ENCODE measurements around the gene IFT88.
"Not testable (repeated sequence)": the region's sequence is repeated elsewhere in the genome, so short reads cannot be mapped to it uniquely, and the experiment has no call there.

IFT88 gene

GRCh38 chr13:20647758-20648157 lies 80.8 kb downstream of the IFT88 start:
- DNase-seq, result no peak

DNA sequence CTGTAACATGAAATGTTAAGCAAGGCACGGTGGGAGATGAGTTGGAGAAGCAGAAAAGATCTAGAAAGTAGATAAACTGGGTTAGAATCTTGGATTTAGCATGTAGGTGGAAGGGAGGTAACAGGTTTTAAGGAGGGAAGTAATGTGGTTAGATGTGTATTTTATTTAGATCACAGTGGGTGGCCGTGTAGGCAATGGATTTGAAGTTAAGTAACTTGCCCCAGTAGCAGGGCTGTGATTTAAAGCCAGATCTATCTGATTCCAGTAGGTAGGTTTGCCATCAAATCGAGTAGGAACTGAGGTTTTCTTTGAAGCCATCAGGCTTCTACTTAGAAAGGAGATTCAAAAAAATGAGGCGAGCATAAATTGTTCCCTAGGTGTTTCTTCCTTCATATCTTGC lies 86.0 kb downstream of the IFT88 start:
- DNase-seq, result no peak

DNA sequence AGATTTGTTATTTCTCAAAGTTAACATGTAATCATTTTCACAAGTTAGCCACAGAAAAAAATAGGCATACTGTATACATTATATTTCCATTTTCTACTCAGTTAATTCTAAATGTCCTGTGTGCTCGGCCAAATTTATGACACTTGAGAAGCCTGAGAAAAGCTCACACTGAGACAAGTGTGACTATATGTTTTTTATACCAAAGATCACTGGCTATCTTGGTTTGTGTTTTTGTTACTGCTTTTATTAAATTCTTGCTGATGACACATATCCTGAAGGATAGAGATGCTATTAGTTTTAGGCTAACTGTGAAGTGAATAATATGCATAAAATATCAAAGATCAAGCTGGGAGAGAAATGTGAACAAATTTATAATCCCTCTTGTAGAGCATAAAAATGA lies 87.2 kb downstream of the IFT88 start:
- DNase-seq, result no peak

GRCh38 chr13:20658451-20659040 lies 91.6 kb downstream of the IFT88 start:
- DNase-seq, result no peak

- DNase-seq, result no peak
Measured at GRCh38 chr13:20664351-20664750, 97.4 kb downstream of the IFT88 start.

GRCh38 chr13:20666948-20667347 lies 100.0 kb downstream of the IFT88 start:
- no peak for DNase-seq

DNA sequence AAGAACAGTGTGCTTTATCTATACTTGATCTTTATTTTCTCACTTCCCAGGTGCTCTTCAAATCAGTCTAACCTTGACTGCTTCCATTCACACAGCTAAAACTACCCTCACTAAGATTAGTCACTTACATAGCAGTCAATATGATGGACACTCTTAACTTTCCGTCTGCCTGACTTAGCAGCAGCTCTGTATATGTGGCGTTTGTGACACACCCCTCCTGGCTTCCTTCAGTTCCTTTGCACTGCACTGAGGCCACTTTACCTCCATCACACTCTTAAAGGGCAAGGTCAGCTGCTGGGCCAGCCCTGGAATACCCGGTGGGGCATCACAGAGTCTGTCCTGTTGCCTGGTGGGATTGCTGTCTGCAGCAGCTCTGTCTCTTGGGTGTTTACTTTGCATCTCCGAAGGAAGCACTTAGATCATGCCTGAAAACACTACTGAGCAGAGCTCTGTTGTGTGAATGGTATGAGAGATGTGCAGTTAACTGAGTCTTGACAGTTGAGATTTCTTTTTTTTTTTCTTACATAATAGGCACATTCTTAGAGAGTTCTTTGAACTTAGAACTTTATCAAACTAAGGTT lies 101.0 kb downstream of the IFT88 start:
- DNase-seq, result no peak

GRCh38 chr13:20669162-20669561 lies 102.2 kb downstream of the IFT88 start:
- DNase-seq, result no peak

DNA sequence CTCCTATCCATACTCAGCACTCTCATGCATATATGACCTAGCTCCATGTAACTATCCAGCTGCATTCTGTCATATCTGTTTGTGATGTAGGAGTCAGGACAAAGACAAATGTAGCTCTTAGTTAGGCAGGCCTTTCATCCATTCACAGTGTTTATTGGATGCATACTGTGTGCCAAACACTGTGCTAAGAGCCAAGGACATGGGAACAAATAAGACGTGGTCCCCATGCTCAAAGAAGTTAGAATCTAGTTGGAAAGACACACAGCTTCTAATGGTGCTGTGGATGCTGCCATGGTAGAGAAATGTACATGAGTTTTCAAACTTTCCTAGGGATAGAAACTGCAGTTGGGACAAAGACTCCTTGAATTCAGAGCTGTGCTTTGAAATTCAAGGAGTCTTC lies 104.8 kb downstream of the IFT88 start:
- no peak for DNase-seq

DNA sequence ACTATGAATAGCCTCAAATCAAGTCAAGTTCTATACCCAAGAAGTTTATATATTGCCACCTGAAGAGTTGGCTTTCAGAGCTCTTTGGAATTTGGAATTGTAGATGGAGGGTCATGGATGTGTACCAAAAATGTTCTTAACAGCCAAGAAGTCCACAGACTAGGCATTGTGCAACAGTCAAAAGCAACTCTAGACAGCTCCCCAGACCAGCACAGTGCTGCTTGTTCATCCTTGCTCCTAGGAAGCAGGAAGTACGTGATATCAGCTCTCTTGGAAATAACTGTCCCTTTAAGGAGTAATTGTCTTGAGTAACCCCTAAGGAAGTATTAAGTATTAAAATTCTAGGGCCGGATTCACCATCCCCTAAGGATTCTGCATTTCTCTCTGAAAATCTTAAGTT lies 105.8 kb downstream of the IFT88 start:
- DNase-seq, result no peak

GRCh38 chr13:20673715-20674114 lies 106.8 kb downstream of the IFT88 start:
- no peak for DNase-seq

DNA sequence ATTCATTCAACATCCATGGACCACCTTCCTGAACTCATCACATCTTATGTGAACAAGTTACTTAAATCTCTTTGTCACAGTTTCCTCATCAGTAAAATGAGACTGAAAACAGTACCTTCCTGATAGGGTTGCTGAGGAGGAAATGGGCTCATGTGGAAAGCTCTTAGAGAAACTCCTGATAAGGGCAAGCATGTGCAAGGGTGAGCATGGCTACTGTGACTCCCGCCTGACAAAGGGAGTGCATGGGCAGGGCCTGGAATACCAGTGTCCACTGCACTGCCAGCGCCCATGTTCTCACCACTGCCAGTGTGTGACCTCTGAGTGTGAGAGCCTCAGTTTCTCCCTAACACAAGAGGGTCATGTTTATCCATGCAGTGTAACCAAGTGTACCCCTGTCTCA lies 109.3 kb downstream of the IFT88 start:
- no peak for DNase-seq

- not testable (repeated sequence) for DNase-seq
Measured at GRCh38 chr13:20678606-20679005, 111.6 kb downstream of the IFT88 start.

GRCh38 chr13:20679879-20680278 lies 112.9 kb downstream of the IFT88 start:
- DNase-seq, result no peak

DNA sequence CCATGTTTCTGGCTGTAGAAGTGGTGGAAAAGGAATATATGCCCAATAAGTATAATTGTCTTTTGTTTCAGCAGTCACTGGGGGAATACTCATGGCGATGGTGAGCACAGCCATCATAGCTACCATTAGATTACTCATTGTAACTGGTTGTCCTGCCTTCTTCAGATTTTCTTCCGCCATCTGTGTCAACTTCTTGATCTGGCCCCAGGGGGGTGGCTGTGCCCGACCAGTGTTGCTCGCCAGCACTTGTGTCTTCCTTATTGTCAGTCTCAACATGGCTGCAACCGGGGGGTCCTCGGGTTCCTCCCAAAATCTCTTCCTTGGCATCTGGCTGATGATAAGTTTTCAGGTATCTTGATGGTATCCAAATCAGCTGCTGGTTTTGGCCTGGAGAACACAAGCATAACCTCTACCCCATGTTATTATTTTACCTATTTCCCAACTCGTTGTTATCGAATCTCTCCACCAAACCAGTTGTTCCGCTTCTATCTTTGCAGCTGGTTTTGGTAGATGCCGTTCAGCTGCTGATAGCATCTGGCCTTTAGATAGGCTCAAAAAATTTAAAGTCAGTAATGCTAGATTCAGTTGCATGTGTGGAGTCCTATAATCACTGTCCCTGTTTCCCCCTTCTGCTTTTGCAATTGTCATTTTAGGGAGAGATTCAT lies 113.6 kb downstream of the IFT88 start:
- no peak for DNase-seq

- not testable (repeated sequence) for DNase-seq
Measured at GRCh38 chr13:20681481-20681880, 114.5 kb downstream of the IFT88 start.

- DNase-seq, result no peak
Measured at GRCh38 chr13:20682061-20682460, 115.1 kb downstream of the IFT88 start.

DNA sequence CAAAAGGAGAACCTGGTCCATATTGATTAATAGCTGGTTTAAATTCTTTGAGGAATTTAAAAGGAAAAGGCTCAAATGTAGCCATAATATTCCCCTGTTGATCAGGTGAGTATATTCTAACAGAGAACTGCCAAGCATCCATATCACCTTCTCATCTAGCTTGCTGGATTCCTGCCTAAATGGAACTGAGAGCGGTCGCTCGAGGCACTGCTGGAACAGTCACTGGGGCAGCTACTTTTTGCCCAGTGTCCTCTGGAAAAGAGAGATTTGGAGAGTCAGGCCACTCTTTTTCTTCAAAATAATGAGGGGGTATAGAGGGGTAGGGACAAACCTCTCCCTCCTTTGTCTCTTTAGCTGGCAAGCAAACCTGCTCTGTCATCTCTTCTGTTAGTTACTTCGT lies 117.1 kb downstream of the IFT88 start:
- DNase-seq, result no peak

- DNase-seq, result no peak
Measured at GRCh38 chr13:20684546-20684945, 117.6 kb downstream of the IFT88 start.

GRCh38 chr13:20685092-20685491 lies 118.1 kb downstream of the IFT88 start:
- no peak for DNase-seq

DNA sequence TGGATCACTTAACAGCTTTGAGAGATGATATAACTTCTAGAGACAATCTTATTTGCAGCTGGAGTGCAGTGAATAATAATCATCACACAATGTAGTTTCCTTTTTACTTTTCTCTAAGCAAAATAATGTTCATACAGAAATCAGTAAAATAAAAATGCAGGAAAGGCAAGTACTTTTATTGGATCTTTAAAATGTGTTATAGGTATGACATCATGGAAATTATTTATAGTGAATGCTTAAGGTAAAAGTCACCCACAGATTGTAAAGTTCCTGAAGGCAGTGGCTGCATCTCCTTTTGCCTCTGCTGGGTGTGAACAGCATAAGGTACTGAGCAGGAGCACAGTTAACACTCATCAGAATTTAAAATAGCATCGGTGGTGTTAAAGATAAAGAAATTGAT lies 119.2 kb downstream of the IFT88 start:
- DNase-seq, result no peak

DNA sequence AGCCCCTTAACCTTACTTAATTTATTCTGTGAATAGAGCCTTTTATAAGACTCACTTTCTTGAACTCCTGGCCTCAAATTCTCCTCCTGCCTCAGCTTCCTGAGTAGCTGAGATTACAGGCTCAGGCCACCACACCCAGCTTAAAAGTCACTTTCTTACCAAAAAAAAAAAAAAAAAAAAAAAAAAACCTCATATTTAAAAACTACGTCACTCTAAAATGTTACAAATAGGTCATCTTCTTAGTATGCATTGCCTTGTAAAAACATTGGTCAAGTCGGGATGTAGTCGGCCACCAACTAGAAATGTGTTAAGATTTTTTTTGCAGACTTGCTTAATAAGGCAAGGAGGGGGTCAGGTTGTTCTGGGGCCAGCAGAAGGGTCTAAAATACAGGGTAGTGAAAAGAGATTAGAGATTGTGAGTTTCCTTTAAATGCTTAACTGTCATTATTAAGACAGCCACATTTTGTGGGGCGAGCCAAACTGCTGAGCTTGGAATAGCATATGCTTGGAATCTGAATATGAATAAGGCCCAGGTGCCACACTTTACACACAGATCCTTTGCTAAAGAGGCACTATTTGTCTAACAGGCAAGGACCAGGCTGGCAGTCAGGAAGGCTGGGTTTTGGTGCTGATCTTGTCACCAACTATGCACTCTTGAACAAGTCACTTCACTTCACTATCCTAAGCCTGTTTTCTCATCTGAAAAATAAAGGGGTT lies 120.1 kb downstream of the IFT88 start:
- DNase-seq, result no peak

DNA sequence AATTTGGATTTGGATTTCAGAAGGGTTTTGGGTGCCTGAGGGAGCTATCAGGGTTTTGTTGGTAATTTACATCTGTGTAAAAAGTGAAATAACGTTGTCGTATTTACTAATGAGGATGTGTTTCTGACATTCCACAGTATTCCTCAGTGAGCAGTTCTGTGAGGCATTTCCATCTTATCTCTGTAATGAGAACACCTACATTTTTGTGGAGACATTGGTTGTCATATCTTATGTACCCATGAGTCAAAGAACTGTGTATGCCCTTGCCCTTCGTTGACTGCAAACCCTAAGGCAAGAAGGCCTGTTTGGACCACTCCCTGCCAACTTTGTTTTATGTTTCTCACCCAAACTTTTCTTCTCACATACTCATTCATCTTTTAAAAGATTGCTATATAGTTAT lies 122.3 kb downstream of the IFT88 start:
- DNase-seq, result no peak

DNA sequence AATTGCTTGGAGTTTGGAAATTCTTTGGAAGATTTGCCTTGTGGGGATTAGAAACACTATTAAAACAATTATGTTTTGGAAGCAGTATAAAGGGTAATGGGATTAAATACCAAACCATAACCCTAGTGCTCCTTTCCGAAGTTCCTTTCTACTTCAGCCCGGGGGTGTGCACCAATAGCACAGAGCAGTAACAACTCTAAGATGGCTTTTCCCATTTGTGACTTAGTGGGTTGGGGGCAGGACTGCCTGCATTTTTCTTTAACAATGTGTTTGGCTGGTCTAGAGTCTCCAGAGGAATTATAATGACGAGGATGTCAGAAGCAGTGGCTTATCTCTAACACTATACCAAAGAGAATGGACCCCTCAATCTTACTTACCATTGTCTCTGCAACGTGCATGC lies 124.7 kb downstream of the IFT88 start:
- DNase-seq, result no peak

Measured in DMS 273 treated with DMSO at 0.1 percent for 48 hours (cell line).